SU-DHL-6 (cell line): ENCODE measurements around the gene LOXHD1.

ENCODE experiments used
- CTCF ChIP-seq: fragments of 200-600 bp; sonication (generic); IDR thresholded peaks from one replicate; pipeline ENCODE4 v1.5.1; 2017; ENCODE audit warnings: antibody characterized with exemption, mild to moderate bottlenecking, low read length, moderate library complexity; ENCODE audit not compliant: insufficient read depth, poor library complexity, severe bottlenecking
- EZH2phosphoT487 ChIP-seq: fragments of 200-600 bp; sonication (generic), shearing (Covaris generic); conservative IDR thresholded peaks from 2 replicates; pipeline ENCODE4 v1.6.1; 2018; ENCODE audit warnings: mild to moderate bottlenecking, antibody characterized with exemption, low read length, moderate library complexity, mixed read lengths

- TF ChIP-seq CTCF (no peak), EZH2phosphoT487 (no peak)
Observed at GRCh38 chr18:46477425-46478011, 179.5 kb downstream of the LOXHD1 start.
